ENCODE results near the gene FKBP15. TPM values are rescaled to one million over a fixed set of nuclear protein-coding genes. Genes with fewer than 3 reads are reported as not detected.

Gene FKBP15
- total and polyA plus RNA-seq, 2 of the 4 experiments (the other 2 are of a cell fraction): 20.4 to 25.5 TPM

DNA sequence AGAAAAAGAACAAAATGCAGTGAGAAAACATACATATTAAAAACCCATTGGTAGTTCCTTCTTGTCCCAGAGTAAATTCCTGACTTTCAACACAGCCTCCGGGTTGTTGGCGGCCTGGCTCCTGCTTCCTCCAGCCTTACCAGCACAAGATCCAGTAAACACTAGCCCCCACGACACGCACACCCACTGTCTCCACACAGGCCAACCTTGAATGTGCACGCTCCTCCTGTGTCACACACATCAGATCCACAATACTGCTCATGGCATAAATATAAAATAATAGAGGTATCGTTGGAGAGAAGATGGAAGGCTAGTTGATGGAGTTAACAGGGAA, 72.7 kb downstream of the FKBP15 start:
- Histone ChIP-seq H3K27ac (ENCODE audit: insufficient read depth, low read length) (no peak overlapping the region), H2BK15ac (ENCODE audit: low read depth, low read length) (no peak overlapping the region), H3K4me3 (ENCODE audit: insufficient read depth, low read depth, low read length) (no peak overlapping the region), H2BK5ac (ENCODE audit: low read depth, low read length, poor library complexity, severe bottlenecking) (no peak overlapping the region), H4K91ac (ENCODE audit: insufficient read depth, low read depth, low read length) (no peak overlapping the region), H2AK9ac (replicated peaks; ENCODE audit: low read depth, low read length, poor library complexity) (no peak overlapping the region), H3K4ac (ENCODE audit: low read depth, low read length) (no peak overlapping the region), H3K4me2 (ENCODE audit: low read depth, low read length) (no peak overlapping the region), H2BK120ac (ENCODE audit: low read depth, low read length) (no peak overlapping the region), H4K8ac (ENCODE audit: low read depth in 2 of 2, low read length in 2 of 2) (no peak overlapping the region), H4K5ac (ENCODE audit: low read depth, low read length) (no peak overlapping the region), H3K9me3 (ENCODE audit: control insufficient read depth, insufficient read depth, low read length) (no peaks in the 10 kb centered on the region), H3K9me1 (ENCODE audit: insufficient read depth, low read length) (peaks cover 2% of the 10 kb centered on the region; the same call in 1 of the 2 replicates), H3K18ac (ENCODE audit: low read depth, low read length) (no peak overlapping the region), H2BK20ac (ENCODE audit: low read depth, low read length) (no peak overlapping the region), H3K23ac (ENCODE audit: low read depth, low read length) (no peak overlapping the region), H3K79me1 (ENCODE audit: low read depth in 1 of 2, low read length in 2 of 2) (peaks cover 0 to 11% of the 10 kb centered on the region in 2 experiments; a peak in 2 of 4 replicates), H3K36me3 (ENCODE audit: control insufficient read depth, insufficient read depth, low read length) (no peaks in the 10 kb centered on the region), H2AK5ac (ENCODE audit: low read depth, low read length) (no peak overlapping the region), H2AFZ (replicated peaks; ENCODE audit: low read length, poor library complexity) (no peak overlapping the region), H4K20me1 (ENCODE audit: insufficient read depth, low read length) (no peaks in the 10 kb centered on the region), H3K56ac (ENCODE audit: extremely low read depth, insufficient read depth, low read length) (no peak overlapping the region), H3K27me3 (ENCODE audit: control insufficient read depth, insufficient read depth, low read length) (peaks cover 23% of the 10 kb centered on the region), H3K4me1 (ENCODE audit: control insufficient read depth, insufficient read depth, low read length) (no peaks in the 10 kb centered on the region), H3K14ac (replicated peaks; ENCODE audit: low read depth, low read length) (no peak overlapping the region), H3K9ac (ENCODE audit: low read depth, low read length) (no peak overlapping the region)
- CTCF ChIA-PET: no interaction called here
- TF ChIP-seq, protein P1, sequence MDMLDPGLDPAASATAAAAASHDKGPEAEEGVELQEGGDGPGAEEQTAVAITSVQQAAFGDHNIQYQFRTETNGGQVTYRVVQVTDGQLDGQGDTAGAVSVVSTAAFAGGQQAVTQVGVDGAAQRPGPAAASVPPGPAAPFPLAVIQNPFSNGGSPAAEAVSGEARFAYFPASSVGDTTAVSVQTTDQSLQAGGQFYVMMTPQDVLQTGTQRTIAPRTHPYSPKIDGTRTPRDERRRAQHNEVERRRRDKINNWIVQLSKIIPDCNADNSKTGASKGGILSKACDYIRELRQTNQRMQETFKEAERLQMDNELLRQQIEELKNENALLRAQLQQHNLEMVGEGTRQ (IDR thresholded peaks at IDR 0.05; ENCODE audit: low read depth, low read length): no peak
- intact Hi-C loops (cut with micrococcal nuclease): no loop called here
- DNase-seq (no peak), ATAC-seq (ENCODE audit: low read depth) (no peak)
- dilution Hi-C loops (cut with HindIII; ENCODE audit: low sequenced_read_pairs, unreplicated experiment): no loop called here
- in situ Hi-C loops (cut with MboI; ENCODE audit: low sequenced_read_pairs): no loop called here
- POLR2A ChIA-PET (ENCODE audit: unreplicated experiment): no interaction called here
- 60% methylated on average over 1 of the region's 6 CpGs; no CpG with 5 or more reads in 1 of the 2 experiments for WGBS, 2 experiments (ENCODE audit: extremely low coverage in 2 of 2, insufficient read length in 1 of 2)
- BruUV-seq (replicated peaks): no TSS peak

All from IMR-90 (cell line).